Measurements from ENCODE around the gene OSBPL6. TPM values are rescaled to one million over a fixed set of nuclear protein-coding genes. Genes with fewer than 3 reads are reported as not detected.
A peak's percentile ranks its signal among the peaks of the same experiment; 100 is the strongest.

OSBPL6 gene
- total and polyA plus RNA-seq, 2 of the 13 experiments (the other 11 are each of a cell fraction or from before 2014, with no cell fraction given): 0.03 to 0.11 TPM

- peak; percentile 90; the same call in 1 of the 2 replicates for TF ChIP-seq ZNF318 (CRISPR knock-in tag; IDR thresholded peaks at IDR 0.05)
- peak; percentile 98 for TF ChIP-seq EED (CRISPR knock-in tag; IDR thresholded peaks at IDR 0.05)
- 0 out of 2 replicates have a peak, but pooled peaks have one; percentile 51 for TF ChIP-seq FIP1L1 (IDR thresholded peaks at IDR 0.05; ENCODE audit: borderline replicate concordance, insufficient read depth, low read depth, low read length)
- TF ChIP-seq, protein P1, sequence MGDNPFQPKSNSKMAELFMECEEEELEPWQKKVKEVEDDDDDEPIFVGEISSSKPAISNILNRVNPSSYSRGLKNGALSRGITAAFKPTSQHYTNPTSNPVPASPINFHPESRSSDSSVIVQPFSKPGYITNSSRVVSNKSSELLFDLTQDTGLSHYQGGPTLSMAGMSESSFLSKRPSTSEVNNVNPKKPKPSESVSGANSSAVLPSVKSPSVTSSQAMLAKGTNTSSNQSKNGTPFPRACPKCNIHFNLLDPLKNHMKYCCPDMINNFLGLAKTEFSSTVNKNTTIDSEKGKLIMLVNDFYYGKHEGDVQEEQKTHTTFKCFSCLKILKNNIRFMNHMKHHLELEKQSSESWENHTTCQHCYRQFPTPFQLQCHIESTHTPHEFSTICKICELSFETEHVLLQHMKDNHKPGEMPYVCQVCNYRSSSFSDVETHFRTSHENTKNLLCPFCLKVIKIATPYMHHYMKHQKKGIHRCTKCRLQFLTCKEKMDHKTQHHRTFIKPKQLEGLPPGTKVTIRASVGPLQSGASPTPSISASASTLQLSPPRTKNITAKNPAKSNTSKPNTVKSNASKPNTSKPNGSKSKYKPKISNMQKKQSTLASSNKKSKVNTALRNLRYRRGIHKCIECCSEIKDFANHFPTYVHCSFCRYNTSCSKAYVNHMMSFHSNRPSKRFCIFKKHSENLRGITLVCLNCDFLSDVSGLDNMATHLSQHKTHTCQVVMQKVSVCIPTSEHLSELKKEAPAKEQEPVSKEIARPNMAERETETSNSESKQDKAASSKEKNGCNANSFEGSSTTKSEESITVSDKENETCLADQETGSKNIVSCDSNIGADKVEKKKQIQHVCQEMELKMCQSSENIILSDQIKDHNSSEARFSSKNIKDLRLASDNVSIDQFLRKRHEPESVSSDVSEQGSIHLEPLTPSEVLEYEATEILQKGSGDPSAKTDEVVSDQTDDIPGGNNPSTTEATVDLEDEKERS (CRISPR knock-in tag; IDR thresholded peaks at IDR 0.05): peak; percentile 76
- TF ChIP-seq TBL1XR1 (IDR thresholded peaks at IDR 0.05; ENCODE audit: borderline replicate concordance, low read length, partially characterized antibody): no peak
- TF ChIP-seq ZMYM3 (CRISPR knock-in tag; IDR thresholded peaks at IDR 0.05): peak; percentile 43; the same call in 1 of the 2 replicates
- peak; percentile 96 for TF ChIP-seq DNMT1 (CRISPR knock-in tag; IDR thresholded peaks at IDR 0.05)
- TF ChIP-seq, protein P2, sequence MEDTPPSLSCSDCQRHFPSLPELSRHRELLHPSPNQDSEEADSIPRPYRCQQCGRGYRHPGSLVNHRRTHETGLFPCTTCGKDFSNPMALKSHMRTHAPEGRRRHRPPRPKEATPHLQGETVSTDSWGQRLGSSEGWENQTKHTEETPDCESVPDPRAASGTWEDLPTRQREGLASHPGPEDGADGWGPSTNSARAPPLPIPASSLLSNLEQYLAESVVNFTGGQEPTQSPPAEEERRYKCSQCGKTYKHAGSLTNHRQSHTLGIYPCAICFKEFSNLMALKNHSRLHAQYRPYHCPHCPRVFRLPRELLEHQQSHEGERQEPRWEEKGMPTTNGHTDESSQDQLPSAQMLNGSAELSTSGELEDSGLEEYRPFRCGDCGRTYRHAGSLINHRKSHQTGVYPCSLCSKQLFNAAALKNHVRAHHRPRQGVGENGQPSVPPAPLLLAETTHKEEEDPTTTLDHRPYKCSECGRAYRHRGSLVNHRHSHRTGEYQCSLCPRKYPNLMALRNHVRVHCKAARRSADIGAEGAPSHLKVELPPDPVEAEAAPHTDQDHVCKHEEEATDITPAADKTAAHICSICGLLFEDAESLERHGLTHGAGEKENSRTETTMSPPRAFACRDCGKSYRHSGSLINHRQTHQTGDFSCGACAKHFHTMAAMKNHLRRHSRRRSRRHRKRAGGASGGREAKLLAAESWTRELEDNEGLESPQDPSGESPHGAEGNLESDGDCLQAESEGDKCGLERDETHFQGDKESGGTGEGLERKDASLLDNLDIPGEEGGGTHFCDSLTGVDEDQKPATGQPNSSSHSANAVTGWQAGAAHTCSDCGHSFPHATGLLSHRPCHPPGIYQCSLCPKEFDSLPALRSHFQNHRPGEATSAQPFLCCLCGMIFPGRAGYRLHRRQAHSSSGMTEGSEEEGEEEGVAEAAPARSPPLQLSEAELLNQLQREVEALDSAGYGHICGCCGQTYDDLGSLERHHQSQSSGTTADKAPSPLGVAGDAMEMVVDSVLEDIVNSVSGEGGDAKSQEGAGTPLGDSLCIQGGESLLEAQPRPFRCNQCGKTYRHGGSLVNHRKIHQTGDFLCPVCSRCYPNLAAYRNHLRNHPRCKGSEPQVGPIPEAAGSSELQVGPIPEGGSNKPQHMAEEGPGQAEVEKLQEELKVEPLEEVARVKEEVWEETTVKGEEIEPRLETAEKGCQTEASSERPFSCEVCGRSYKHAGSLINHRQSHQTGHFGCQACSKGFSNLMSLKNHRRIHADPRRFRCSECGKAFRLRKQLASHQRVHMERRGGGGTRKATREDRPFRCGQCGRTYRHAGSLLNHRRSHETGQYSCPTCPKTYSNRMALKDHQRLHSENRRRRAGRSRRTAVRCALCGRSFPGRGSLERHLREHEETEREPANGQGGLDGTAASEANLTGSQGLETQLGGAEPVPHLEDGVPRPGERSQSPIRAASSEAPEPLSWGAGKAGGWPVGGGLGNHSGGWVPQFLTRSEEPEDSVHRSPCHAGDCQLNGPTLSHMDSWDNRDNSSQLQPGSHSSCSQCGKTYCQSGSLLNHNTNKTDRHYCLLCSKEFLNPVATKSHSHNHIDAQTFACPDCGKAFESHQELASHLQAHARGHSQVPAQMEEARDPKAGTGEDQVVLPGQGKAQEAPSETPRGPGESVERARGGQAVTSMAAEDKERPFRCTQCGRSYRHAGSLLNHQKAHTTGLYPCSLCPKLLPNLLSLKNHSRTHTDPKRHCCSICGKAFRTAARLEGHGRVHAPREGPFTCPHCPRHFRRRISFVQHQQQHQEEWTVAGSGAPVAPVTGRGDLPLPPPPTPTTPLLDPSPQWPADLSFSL (CRISPR knock-in tag; IDR thresholded peaks at IDR 0.05): no peak
- TF ChIP-seq ZNF205 (CRISPR knock-in tag; IDR thresholded peaks at IDR 0.05): peak; percentile 88
- TF ChIP-seq MEIS1 (CRISPR knock-in tag; IDR thresholded peaks at IDR 0.05; ENCODE audit: borderline replicate concordance): peak; percentile 85
Observed at GRCh38 chr2:178450774-178451525, 256.6 kb downstream of the OSBPL6 start, which contains the start of the genes PJVK and PRKRA (continued).
